GM18858 (cell line): ENCODE results near the gene ELOF1.

Experiments used
- ATAC-seq: cut with Tn5 transposase; IDR thresholded peaks from one replicate; pipeline ENCODE4 v1.9.1; 2021; ENCODE audit not compliant: unreplicated experiment

The ELOF1 gene

DNA sequence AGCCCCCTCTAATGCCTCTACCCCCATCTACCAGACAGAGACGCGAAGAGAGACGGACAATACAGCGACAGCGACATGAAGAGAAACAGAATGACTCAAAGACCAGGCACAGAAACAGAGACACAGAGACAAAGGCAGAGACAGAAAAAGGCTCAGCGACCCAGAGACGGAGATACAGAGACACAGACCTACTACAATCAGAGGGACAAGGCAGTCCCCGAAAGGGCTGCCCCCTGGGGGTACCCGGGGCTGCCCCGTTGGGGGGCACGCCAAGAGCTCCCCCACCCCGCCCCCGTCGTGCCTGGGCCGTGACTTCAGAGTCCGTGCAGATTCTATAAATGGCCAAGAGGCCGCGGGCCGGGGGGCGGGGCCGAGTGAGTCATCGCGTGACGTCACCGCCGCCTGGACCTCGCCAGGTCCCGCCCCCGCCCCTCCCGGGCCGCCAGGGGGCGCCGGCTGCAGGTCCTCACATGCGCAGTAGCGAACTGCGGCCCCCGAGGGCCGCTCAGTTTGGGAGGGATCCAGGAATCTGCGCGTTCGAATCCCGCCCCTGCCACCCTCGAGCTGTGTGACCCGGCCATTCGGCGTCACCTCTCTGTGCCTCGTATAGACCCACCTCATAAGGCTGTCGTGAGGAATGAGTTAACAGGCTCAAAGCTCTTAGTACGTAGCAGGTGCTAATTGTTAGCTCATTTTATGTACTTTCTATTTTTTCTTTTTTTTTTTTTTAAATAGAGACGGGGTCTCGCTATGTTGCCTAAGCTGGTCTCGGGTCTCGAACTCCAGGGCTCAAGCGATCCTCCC is 23.0 kb downstream of the ELOF1 start:
- ATAC-seq = no peak

GRCh38 chr19:11534948-11535347 is 24.1 kb downstream of the ELOF1 start:
- no peak for ATAC-seq

GRCh38 chr19:11534538-11534937 is 24.5 kb downstream of the ELOF1 start:
- no peak for ATAC-seq

DNA sequence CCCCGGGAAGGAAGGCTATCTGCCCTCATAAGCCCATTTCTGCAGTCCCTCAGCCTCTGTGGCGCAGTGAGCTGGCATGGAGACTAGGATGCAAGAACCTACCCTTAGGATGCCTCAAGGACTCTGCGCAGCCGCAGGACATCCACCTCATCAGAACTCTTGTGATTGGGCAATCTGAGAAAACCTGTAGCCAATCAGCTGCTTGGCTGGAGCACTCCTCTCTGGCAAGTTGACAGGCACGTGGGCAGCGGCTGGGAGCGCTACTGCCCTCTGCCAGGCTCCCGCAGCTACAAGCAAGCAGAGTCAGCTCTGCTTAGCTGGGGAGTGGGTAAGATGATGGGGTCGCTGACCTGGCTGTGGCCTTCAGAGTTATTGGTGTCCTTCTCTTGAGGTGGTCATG is 28.6 kb downstream of the ELOF1 start:
- no peak for ATAC-seq

DNA sequence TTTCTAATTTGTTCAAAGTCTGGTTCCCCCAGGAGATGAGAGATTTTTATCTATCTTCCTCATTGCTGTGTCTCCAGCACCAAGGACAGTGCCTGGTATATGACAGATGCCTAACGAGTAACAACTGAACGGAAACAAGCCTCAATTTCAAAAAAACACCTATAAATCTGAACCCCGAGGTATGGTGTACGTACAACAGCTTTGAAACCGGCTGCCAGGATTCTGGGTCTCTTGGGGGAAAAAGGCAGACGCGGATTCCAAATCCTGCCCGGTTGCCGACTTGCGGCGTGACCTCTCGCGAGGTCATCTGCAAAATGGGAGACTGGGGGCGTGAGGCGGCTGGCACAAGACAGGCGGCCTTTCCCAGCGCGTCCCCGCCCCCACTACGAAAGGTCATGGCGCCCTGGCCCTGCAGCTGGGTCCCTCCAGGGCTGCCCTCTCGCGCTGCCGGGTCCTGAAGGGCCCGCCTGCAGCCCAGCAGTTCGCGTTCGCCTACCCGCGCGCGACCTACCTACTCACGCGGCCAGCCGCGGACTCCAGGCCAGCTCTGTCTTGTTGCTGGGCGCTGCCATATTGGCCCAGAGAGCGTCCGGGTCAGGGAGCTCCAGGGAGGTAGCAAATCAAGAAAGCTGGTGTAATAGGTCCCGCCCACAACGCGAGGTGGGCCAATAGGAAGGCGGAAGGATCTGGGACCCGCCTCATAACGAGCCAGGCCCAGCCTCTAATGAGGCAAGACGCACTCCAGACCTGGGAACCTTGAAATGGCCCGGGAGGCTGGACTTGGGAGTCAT is 30.3 kb downstream of the ELOF1 start, which contains the start of gene ECSIT:
Gene ECSIT (minus strand): TSS at position 584 of the 791 bp plus-strand sequence. CDS start 9,964 bp downstream, outside the sequence.
- peak; percentile 84 for ATAC-seq

GRCh38 chr19:11519138-11519537 is 39.9 kb downstream of the ELOF1 start:
- ATAC-seq = no peak

DNA sequence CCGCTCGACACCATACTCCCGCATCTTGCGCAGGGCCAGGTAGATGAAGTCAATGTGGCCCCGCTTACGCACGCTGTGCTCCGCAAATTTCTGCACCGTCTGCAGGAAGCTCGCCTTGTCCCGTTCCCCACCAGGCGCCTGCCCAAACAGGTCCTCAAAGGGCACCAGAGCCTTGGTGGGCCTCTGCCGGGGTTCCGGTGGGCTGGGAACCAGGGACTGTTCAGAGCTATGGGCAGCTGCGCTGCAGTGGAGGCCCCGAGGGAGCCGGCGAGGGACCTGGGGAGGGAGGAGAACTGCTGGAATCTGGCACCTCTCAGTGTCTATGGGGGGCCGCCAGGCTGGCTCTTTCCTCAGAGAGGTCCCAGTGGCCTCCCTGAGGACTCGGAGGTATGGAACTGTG is 45.1 kb downstream of the ELOF1 start:
- no peak for ATAC-seq

GRCh38 chr19:11510444-11510843 is 48.6 kb downstream of the ELOF1 start:
- ATAC-seq = no peak

DNA sequence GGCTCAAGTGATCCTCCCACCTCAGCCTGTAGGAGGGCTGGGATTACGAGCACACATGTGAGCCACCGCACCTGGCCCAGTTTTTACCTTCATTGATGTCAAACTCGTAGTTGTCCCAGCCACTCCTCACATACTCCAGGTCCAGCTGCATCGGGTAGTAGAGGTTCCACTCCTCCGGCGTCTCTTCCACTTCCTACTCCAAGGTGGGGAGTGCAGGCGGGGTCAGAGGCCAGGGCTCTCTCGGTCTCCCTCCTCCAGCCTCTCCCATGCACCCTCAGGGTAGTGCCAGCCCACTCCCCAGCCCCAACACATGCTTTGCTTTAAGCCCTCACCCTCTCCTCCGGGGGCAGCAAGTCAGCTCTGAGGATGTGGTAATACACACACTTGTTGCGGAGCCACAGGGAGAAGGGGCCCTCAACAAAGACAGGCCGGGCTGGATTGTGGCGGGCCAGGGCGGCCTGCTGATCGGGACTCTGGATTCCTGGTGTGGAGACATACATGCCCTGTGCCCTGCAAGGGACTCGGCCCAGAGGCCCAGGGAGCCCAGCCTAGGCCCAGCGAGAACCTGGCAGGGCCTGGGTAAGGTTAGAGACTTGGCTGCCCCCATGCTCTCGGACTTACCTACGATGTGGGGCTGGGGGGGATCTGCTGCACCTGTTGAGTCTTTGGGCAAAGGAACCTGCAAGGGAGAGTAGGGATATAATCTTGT is 51.5 kb downstream of the ELOF1 start:
- no peak for ATAC-seq

DNA sequence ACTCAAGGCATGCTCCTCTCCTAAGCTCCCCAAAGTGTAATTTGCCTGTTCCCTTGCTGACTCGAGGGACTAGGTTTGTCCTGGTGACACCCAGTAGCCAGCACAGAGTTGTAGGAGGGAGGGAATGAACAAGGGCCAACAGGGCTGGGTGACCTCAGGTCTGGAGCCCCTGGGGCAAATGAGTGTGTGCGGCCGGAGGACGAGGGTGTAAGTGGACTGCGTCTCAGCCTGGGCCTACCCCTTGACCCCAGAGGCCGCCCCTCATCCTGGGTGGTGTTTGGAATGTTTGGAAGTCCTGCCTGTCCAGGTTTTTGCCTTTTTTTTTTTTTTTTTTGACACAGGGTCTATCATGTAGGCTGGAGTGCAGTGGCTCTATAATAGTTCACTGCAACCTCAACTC is 52.1 kb downstream of the ELOF1 start:
- no peak for ATAC-seq

DNA sequence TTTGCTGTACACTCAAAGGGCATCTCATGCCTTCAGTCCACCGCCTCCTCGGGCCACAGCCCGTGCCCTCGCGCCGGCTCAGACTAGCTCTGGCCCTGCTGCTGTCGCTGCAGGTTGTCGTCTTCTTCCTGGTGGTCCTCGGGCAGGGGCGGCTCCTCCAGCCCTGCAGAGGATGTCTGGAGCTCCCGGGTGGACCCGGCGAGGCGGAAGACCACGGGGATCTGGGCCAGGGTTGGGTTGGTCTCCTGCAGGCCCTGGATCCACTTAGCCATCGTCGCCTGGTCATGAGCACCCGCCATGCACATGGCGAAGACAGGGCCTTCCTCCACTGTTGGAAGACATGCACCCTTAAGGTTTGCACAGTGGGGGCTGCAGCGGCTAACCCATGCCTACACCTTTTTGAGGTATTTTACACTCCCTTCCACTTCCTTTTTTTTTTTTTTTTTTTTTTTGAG is 52.9 kb downstream of the ELOF1 start:
- ATAC-seq = peak; percentile 3

DNA sequence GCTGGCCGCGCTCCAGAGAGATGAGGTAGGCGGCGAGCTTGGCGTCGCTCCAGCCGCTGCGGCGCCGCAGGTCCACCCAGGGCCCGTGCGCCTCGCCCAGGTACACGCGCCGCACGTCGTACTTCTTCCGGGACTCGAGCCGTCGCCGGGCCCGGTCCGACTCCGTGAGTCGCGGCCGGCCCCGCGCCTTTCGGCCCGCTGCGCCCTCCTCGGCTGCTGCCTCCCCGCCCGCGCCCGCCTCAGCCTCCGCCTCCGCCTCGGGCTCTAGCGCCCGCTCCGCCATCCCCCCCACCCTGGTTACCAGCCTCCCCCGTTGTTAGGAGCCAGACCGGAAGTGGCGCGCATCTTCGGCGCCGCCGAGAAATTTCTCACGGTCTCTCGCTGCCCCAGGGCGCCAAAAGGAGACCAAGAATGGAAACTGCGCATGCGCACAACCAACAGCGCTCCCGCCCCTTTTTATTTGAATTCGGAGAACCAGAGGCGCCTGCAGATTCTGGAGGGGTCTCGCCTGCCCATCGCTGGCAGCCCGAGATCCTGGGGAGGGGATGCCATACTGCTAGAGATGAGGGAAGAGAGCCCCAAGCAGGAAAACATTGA is 53.4 kb downstream of the ELOF1 start, which contains the start of gene ZNF653:
Gene ZNF653 (minus strand): TSS at position 336 of the 597 bp plus-strand sequence. CDS start 53 bp downstream, at position 283.
- ATAC-seq = peak; percentile 15

DNA sequence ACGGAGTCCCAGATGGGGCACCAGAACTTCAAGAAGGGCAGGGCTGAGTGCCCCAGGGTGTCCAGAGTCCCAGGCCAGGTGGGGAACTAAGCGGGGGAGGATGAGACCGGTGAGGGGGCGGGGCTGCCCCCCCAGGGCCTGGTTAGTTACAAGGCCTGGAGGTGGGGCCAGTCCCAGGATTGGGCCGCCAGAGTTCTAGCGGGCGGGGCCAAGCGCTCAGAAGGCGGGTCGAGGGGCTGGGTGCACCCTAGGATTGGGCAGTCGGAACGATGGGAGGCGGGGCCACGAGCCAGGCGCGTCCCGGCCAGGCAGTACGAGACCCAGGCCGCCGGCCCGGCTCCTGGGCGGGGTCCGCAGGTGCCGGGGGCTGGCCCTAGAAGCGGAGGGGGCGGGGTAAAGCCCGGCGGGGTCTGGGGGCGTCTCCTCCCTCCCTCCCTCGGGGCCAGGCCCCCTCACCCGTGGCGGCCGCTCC is 54.0 kb downstream of the ELOF1 start:
- ATAC-seq = peak; percentile 84

DNA sequence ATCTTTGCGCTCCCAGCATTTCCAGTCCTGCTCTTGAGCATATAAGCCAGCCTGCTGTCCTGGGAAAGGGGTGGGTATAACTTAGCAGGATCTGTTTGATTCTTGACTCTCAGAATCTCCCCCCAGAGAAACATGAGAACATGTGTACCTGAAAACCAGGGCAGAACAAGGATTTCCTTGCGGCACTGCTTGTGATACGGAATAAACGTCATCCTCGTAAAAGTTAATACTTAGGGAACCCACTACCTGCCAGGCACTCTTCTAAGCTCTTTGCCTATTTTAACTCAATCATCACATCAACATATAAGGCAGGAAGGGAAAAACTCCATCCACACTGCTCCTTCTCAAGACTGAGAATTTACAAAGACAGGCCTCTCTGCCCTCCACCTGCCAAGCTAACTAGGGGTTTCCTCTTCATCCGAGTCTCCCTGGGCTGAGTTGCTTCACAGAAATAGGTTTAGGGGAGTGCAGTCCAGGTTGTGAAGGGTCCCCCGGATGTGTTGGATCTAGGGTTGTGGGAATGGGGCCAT is 54.5 kb downstream of the ELOF1 start:
- no peak for ATAC-seq
